Testis (tissue), 3 donors: ENCODE results near the gene TSC22D4. TPM values are rescaled to one million over a fixed set of nuclear protein-coding genes. Genes with fewer than 3 reads are reported as not detected.

Source experiments
- DNase-seq: peaks from one replicate; pipeline ENCODE4 v3.0.0-alpha.2; 2019
- H3K27ac ChIP-seq, 2 donors: fragments of 200-600 bp; sonication (generic); one replicate each; pipeline ENCODE4 v1.5.1; 2019
- H3K27me3 ChIP-seq: fragments of 200-600 bp; sonication (generic); one replicate; pipeline ENCODE4 v1.5.1; 2019
- H3K36me3 ChIP-seq: fragments of 200-600 bp; sonication (generic); one replicate; pipeline ENCODE4 v1.5.1; 2017; ENCODE audit warnings: low read depth; ENCODE audit errors: missing control alignments
- H3K4me1 ChIP-seq: fragments of 200-600 bp; sonication (generic); one replicate; pipeline ENCODE4 v1.5.1; 2019
- H3K4me3 ChIP-seq, 2 donors: fragments of 200-600 bp; sonication (generic); one replicate each; pipeline ENCODE4 v1.5.1; 2017 to 2019
- H3K9me3 ChIP-seq: fragments of 200-600 bp; sonication (generic); one replicate; pipeline ENCODE4 v1.5.1; 2017
- CTCF ChIP-seq, 3 experiments: fragments of 450-650 bp in 2 of 3; fragments of 200-600 bp in 1 of 3; sonication (generic) in 1 of 3; IDR thresholded peaks; one replicate each; pipeline ENCODE4 v1.5.1; 2016 to 2019; ENCODE audit warnings: antibody characterized with exemption in 3 of 3, mild to moderate bottlenecking in 2 of 3, moderate library complexity in 1 of 3
- POLR2A ChIP-seq: fragments of 450-650 bp; IDR thresholded peaks from one replicate; pipeline ENCODE4 v1.6.1; 2017; ENCODE audit warnings: antibody characterized with exemption, mild to moderate bottlenecking, moderate library complexity
- WGBS, 2 donors: methylation state at CpG; one replicate each; pipeline ENCODE4 v1.1.5; 2018; 5-methylcytosine and 5-hydroxymethylcytosine counted together
- intact Hi-C: fragments of 100-400 bp; cut with DNase I; formaldehyde crosslinking; loops from one replicate; pipeline ENCODE4 v1.15.1; 2023; ENCODE audit warnings: low total_unique reads
- polyA plus RNA-seq: library from polyadenylated mRNA; stranded (reverse); fragments of 350-450 nt; fragmentation: Illumina TruSeq; extraction: RNeasy Lipid Tissue Mini Kit (QIAGEN cat#74804); gene quantifications from one replicate; pipeline ENCODE4 v1.2.3, GENCODE V29; 2014; ENCODE audit warnings: low read depth, low replicate concordance; ENCODE audit not compliant: insufficient read depth
- total RNA-seq, 2 donors: library from RNA; depleted of rRNA; stranded (reverse); fragments of >200 nt; gene quantifications; one replicate each; pipeline ENCODE4 v1.2.3, GENCODE V29; 2016

TSC22D4 gene
- total and polyA plus RNA-seq, 3 donors from 2014 or later = 57.4 to 165 (median 135) TPM

- intact Hi-C loops = no loop called here
- no peak for TF ChIP-seq CTCF (IDR thresholded peaks at IDR 0.05)
- no peaks in the 10 kb centered on the region for H3K9me3 ChIP-seq
These were observed 45.3 kb downstream of the TSC22D4 start for GRCh38 chr7:100433592-100434296.

GRCh38 chr7:100433276-100433591, 45.8 kb downstream of the TSC22D4 start:
- intact Hi-C loops = no loop called here
- TF ChIP-seq POLR2A (no peak), CTCF (IDR thresholded peaks at IDR 0.05) (no peak)
- 63 to 71% methylated on average over 4 of the region's 4 CpGs for WGBS, 2 donors
- H3K36me3 ChIP-seq = no peaks in the 10 kb centered on the region
- no peak for DNase-seq
- H3K27me3 ChIP-seq = no peaks in the 10 kb centered on the region
- no peaks in the 10 kb centered on the region for H3K9me3 ChIP-seq
- H3K4me3 ChIP-seq = no peak overlapping the region
- no peak overlapping the region for H3K27ac ChIP-seq
- peaks cover 31% of the 10 kb centered on the region for H3K4me1 ChIP-seq

More at GRCh38 chr7:100433592-100434296, 45.3 kb downstream of the TSC22D4 start:
- no peak overlapping the region for H3K4me3 ChIP-seq
- H3K27me3 ChIP-seq = no peaks in the 10 kb centered on the region
- peaks cover 31% of the 10 kb centered on the region for H3K4me1 ChIP-seq
- no peak for DNase-seq
- no peak overlapping the region for H3K27ac ChIP-seq
- WGBS, 2 donors = 66 to 73% methylated on average over 10 of the region's 10 CpGs
- H3K36me3 ChIP-seq = no peaks in the 10 kb centered on the region

- DNase-seq = no peak
- intact Hi-C loops = no loop called here
- Histone ChIP-seq H3K4me3 (no peak overlapping the region), H3K27ac (peak overlapping the region in 1 of 2 donors; percentile 2), H3K27me3 (no peaks in the 10 kb centered on the region), H3K9me3 (no peaks in the 10 kb centered on the region), H3K4me1 (peaks cover 31% of the 10 kb centered on the region), H3K36me3 (no peaks in the 10 kb centered on the region)
- 88 to 90% methylated on average over 21 of the region's 21 CpGs for WGBS, 2 donors
- TF ChIP-seq CTCF (IDR thresholded peaks at IDR 0.05) (no peak), POLR2A (no peak)
These were observed 46.3 kb downstream of the TSC22D4 start for GRCh38 chr7:100432621-100433275.

GRCh38 chr7:100432053-100432452, 47.0 kb downstream of the TSC22D4 start:
- H3K27ac ChIP-seq = peak overlapping the region in 1 of 2 donors; percentile 2
- no peaks in the 10 kb centered on the region for H3K27me3 ChIP-seq
- no peaks in the 10 kb centered on the region for H3K36me3 ChIP-seq
- intact Hi-C loops = no loop called here
- H3K9me3 ChIP-seq = no peaks in the 10 kb centered on the region
- no peak for DNase-seq
- WGBS, 2 donors = 60 to 74% methylated on average over 4 of the region's 4 CpGs
- H3K4me3 ChIP-seq = no peak overlapping the region
- H3K4me1 ChIP-seq = peaks cover 31% of the 10 kb centered on the region
- TF ChIP-seq POLR2A = no peak
- TF ChIP-seq CTCF (IDR thresholded peaks at IDR 0.05) = no peak
